Suprapubic skin (tissue), 4 donors: ENCODE measurements around the gene ZNF148. TPM values are rescaled to one million over a fixed set of nuclear protein-coding genes. Genes with fewer than 3 reads are reported as not detected.

Experiments used
- DNase-seq, 2 donors: peaks; one replicate each; pipeline ENCODE4 v3.0.0-alpha.2; 2019; ENCODE audit warnings: low spot score in 2 of 2
- H3K27ac ChIP-seq: fragments of 200-600 bp; sonication (generic); one replicate; pipeline ENCODE4 v1.5.1; 2019
- H3K27me3 ChIP-seq: fragments of 200-600 bp; sonication (generic); one replicate; pipeline ENCODE4 v1.5.1; 2019
- H3K36me3 ChIP-seq: fragments of 200-600 bp; sonication (generic); one replicate; pipeline ENCODE4 v1.5.1; 2019
- H3K4me1 ChIP-seq: fragments of 200-600 bp; sonication (generic); one replicate; pipeline ENCODE4 v1.5.1; 2019
- H3K4me3 ChIP-seq: fragments of 200-600 bp; sonication (generic); one replicate; pipeline ENCODE4 v1.5.1; 2019; ENCODE audit warnings: mild to moderate bottlenecking
- H3K9me3 ChIP-seq: fragments of 200-600 bp; sonication (generic); one replicate; pipeline ENCODE4 v1.5.1; 2019
- CTCF ChIP-seq, 2 donors: fragments of 200-600 bp in 1 of 2; fragments of 450-650 bp in 1 of 2; sonication (generic) in 1 of 2; IDR thresholded peaks; one replicate each; pipeline ENCODE4 v1.5.1; 2016 to 2019; ENCODE audit warnings: antibody characterized with exemption in 2 of 2, mild to moderate bottlenecking in 1 of 2, moderate library complexity in 1 of 2
- EP300 ChIP-seq: sonication (generic); formaldehyde crosslinking; IDR thresholded peaks from one replicate; pipeline ENCODE4 v1.6.1; 2017; ENCODE audit warnings: antibody characterized with exemption
- POLR2A ChIP-seq, 2 donors: fragments of 450-650 bp; IDR thresholded peaks; one replicate each; pipeline ENCODE4 v1.6.1; 2017; ENCODE audit warnings: antibody characterized with exemption in 2 of 2, mild to moderate bottlenecking in 2 of 2, moderate library complexity in 2 of 2
- POLR2AphosphoS5 ChIP-seq, 3 donors: sonication (generic); formaldehyde crosslinking; IDR thresholded peaks; one replicate each; pipeline ENCODE4 v1.6.1; 2017; ENCODE audit warnings: antibody characterized with exemption in 3 of 3
- WGBS: methylation state at CpG from one replicate; pipeline ENCODE4 v1.1.5; 2018; 5-methylcytosine and 5-hydroxymethylcytosine counted together
- total RNA-seq, 4 donors: library from RNA; depleted of rRNA; stranded (reverse); fragments of >200 nt; gene quantifications; one replicate each; pipeline ENCODE4 v1.1.0, GENCODE V29; 2016

Gene ZNF148
- total RNA-seq, 4 donors from 2014 or later: 16.5 to 30.0 (median 20.3) TPM

GRCh38 chr3:125326957-125327356 is 48.2 kb downstream of the ZNF148 start:
- Histone ChIP-seq H3K27me3 (no peaks in the 10 kb centered on the region), H3K36me3 (peaks cover 17% of the 10 kb centered on the region), H3K4me1 (peaks cover 2% of the 10 kb centered on the region), H3K27ac (no peak overlapping the region), H3K9me3 (no peaks in the 10 kb centered on the region), H3K4me3 (no peak overlapping the region)
- TF ChIP-seq POLR2A (IDR thresholded peaks at IDR 0.05) (no peak), POLR2AphosphoS5 (IDR thresholded peaks at IDR 0.05) (no peak), CTCF (IDR thresholded peaks at IDR 0.05) (no peak), EP300 (no peak)
- no peak for DNase-seq
- 79% methylated on average over 4 of the region's 4 CpGs for WGBS

GRCh38 chr3:125325746-125326145 is 49.4 kb downstream of the ZNF148 start:
- DNase-seq: no peak
- no peaks in the 10 kb centered on the region for H3K9me3 ChIP-seq
- no peak overlapping the region for H3K27ac ChIP-seq
- no peak for TF ChIP-seq POLR2A (IDR thresholded peaks at IDR 0.05)
- no peak for TF ChIP-seq POLR2AphosphoS5 (IDR thresholded peaks at IDR 0.05)
- H3K4me3 ChIP-seq: no peak overlapping the region
- H3K36me3 ChIP-seq: peaks cover 17% of the 10 kb centered on the region
- peaks cover 2% of the 10 kb centered on the region for H3K4me1 ChIP-seq
- no peaks in the 10 kb centered on the region for H3K27me3 ChIP-seq

GRCh38 chr3:125324341-125324740 is 50.8 kb downstream of the ZNF148 start:
- no peak overlapping the region for H3K27ac ChIP-seq
- WGBS: 33% methylated on average over 1 of the region's 1 CpG
- TF ChIP-seq CTCF (IDR thresholded peaks at IDR 0.05) (no peak), POLR2A (IDR thresholded peaks at IDR 0.05) (no peak), EP300 (no peak), POLR2AphosphoS5 (IDR thresholded peaks at IDR 0.05) (no peak)
- no peak overlapping the region for H3K4me3 ChIP-seq
- peaks cover 14% of the 10 kb centered on the region for H3K36me3 ChIP-seq
- DNase-seq: no peak
- H3K27me3 ChIP-seq: no peaks in the 10 kb centered on the region
- no peaks in the 10 kb centered on the region for H3K9me3 ChIP-seq
- peaks cover 2% of the 10 kb centered on the region for H3K4me1 ChIP-seq

GRCh38 chr3:125322917-125323316 is 52.2 kb downstream of the ZNF148 start:
- no peak overlapping the region for H3K27ac ChIP-seq
- no peaks in the 10 kb centered on the region for H3K9me3 ChIP-seq
- WGBS: 94% methylated on average over 2 of the region's 2 CpGs
- H3K4me3 ChIP-seq: no peak overlapping the region
- TF ChIP-seq EP300: no peak
- no peak for TF ChIP-seq POLR2A (IDR thresholded peaks at IDR 0.05)
- no peak for TF ChIP-seq POLR2AphosphoS5 (IDR thresholded peaks at IDR 0.05)
- TF ChIP-seq CTCF (IDR thresholded peaks at IDR 0.05): no peak
- no peak for DNase-seq
- no peaks in the 10 kb centered on the region for H3K27me3 ChIP-seq
- H3K4me1 ChIP-seq: peaks cover 2% of the 10 kb centered on the region
- H3K36me3 ChIP-seq: peaks cover 17% of the 10 kb centered on the region

- peaks cover 2% of the 10 kb centered on the region for H3K4me1 ChIP-seq
- H3K9me3 ChIP-seq: no peaks in the 10 kb centered on the region
- no peak overlapping the region for H3K27ac ChIP-seq
- H3K27me3 ChIP-seq: no peaks in the 10 kb centered on the region
- no peak for DNase-seq
- 47% methylated on average over 6 of the region's 6 CpGs for WGBS
- no peak for TF ChIP-seq POLR2A (IDR thresholded peaks at IDR 0.05)
- TF ChIP-seq POLR2AphosphoS5 (IDR thresholded peaks at IDR 0.05): no peak
- no peak for TF ChIP-seq EP300
- TF ChIP-seq CTCF (IDR thresholded peaks at IDR 0.05): no peak
- peaks cover 17% of the 10 kb centered on the region for H3K36me3 ChIP-seq
- H3K4me3 ChIP-seq: no peak overlapping the region
Measured at GRCh38 chr3:125322166-125322565, 53.0 kb downstream of the ZNF148 start.

- no peak overlapping the region for H3K4me3 ChIP-seq
- H3K9me3 ChIP-seq: no peaks in the 10 kb centered on the region
- H3K27ac ChIP-seq: no peak overlapping the region
- peaks cover 2% of the 10 kb centered on the region for H3K4me1 ChIP-seq
- H3K27me3 ChIP-seq: no peaks in the 10 kb centered on the region
- TF ChIP-seq POLR2AphosphoS5 (IDR thresholded peaks at IDR 0.05) (no peak), POLR2A (IDR thresholded peaks at IDR 0.05) (no peak), CTCF (IDR thresholded peaks at IDR 0.05) (no peak), EP300 (no peak)
- WGBS: 96% methylated on average over 2 of the region's 2 CpGs
- DNase-seq: no peak
- peaks cover 8% of the 10 kb centered on the region for H3K36me3 ChIP-seq
Measured at GRCh38 chr3:125319765-125320164, 55.4 kb downstream of the ZNF148 start.
